Kidney (tissue), 22 donors: ENCODE results near the gene PRM2. TPM values are rescaled to one million over a fixed set of nuclear protein-coding genes. Genes with fewer than 3 reads are reported as not detected.

Experiments used
- DNase-seq, 5 donors: peaks; one replicate each; pipeline ENCODE4 v3.0.0-alpha.2; 2013 to 2020
- FAIRE-seq: peaks from 2 replicates; lab custom pipeline; 2012; peaks lifted over from hg19 to GRCh38; lab: Jason Lieb, UNC
- H3K27ac ChIP-seq, 2 donors: one replicate each; pipeline ENCODE4 v1.7.0; 2013; ENCODE audit warnings: low read depth in 2 of 2, low read length in 2 of 2, inconsistent platforms in 1 of 2
- H3K27me3 ChIP-seq: one replicate; pipeline ENCODE4 v1.7.1; 2013; ENCODE audit warnings: low read length, inconsistent platforms; ENCODE audit not compliant: control insufficient read depth, insufficient read depth
- H3K36me3 ChIP-seq, 3 donors: one replicate each; pipeline versions ENCODE4 v1.7.0 to v1.7.1; 2013; ENCODE audit warnings: low read length in 3 of 3, control low read depth in 1 of 3, inconsistent platforms in 1 of 3; ENCODE audit not compliant: insufficient read depth in 3 of 3, control insufficient read depth in 2 of 3
- H3K4me1 ChIP-seq, 3 donors: one replicate each; pipeline versions ENCODE4 v1.7.0 to v1.7.1; 2013; ENCODE audit warnings: low read length in 3 of 3, inconsistent platforms in 1 of 3, low read depth in 1 of 3; ENCODE audit not compliant: control insufficient read depth in 2 of 3, insufficient read depth in 2 of 3
- H3K4me3 ChIP-seq, 3 donors: one replicate each; pipeline versions ENCODE4 v1.7.0 to v1.8.1; 2013; ENCODE audit warnings: low read length in 3 of 3, control low read depth in 1 of 3, inconsistent platforms in 1 of 3
- H3K9ac ChIP-seq, 3 donors: one replicate each; pipeline versions ENCODE4 v1.7.0 to v1.7.1; 2013; ENCODE audit warnings: low read length in 3 of 3, control low read depth in 1 of 3, inconsistent platforms in 1 of 3
- H3K9me3 ChIP-seq, 3 donors: one replicate each; pipeline versions ENCODE4 v1.7.0 to v1.7.1; 2013; ENCODE audit warnings: low read length in 3 of 3, control low read depth in 1 of 3, inconsistent platforms in 1 of 3; ENCODE audit not compliant: control insufficient read depth in 2 of 3, insufficient read depth in 1 of 3
- intact Hi-C: fragments of 100-400 bp; cut with DNase I; formaldehyde crosslinking; loops from one replicate; pipeline ENCODE4 v1.11.1; 2022
- long read RNA-seq, 10 donors: library from polyadenylated mRNA in 1 of 10; unstranded in 1 of 10; transcript quantifications; one replicate each; pipeline ENCODE4 v2.0.0 and lab custom pipeline, GENCODE V29; 2021 to 2026
- polyA plus RNA-seq: library from polyadenylated mRNA; stranded (reverse); fragments of 350-450 nt; fragmentation: Illumina TruSeq; extraction: RNeasy Lipid Tissue Mini Kit (QIAGEN cat#74804); gene quantifications from one replicate; pipeline ENCODE4 v1.2.3, GENCODE V29; 2014; ENCODE audit warnings: low read depth, low replicate concordance; ENCODE audit not compliant: insufficient read depth
- total RNA-seq: library from RNA; stranded (reverse); fragmentation: NEBNext Ultra II Directional; extraction: Animal tissue kit (Norgen Biotek cat#: 25700); gene quantifications from one replicate; pipeline ENCODE4 v1.2.1, GENCODE V29; 2021
- TF ChIP-seq, protein P1 (sequence below): IDR thresholded peaks from 3 replicates; pipeline ENCODE4 v1.5.1; 2012; ENCODE audit warnings: mild to moderate bottlenecking, moderate library complexity, borderline replicate concordance; ENCODE audit not compliant: insufficient read depth; ENCODE audit errors: extremely low read depth
- donor health status: control.
- donor health status: control.
- donor health status: control.
- donor health status: control.
- donor health status: control.
- donor health status: DM: yes; HTN: yes; CAD: no.
- donor health status: Normal renal cell carcinoma (clear cell type).

Gene PRM2
- total RNA-seq (not detected), polyA plus RNA-seq (not detected)
- long read RNA-seq, donor 1, result 0 reads
- long read RNA-seq, donor 2, result 0 reads
- long read RNA-seq, donor 3, result 0 reads
- long read RNA-seq, donor 4, result 0 reads
- long read RNA-seq, donor 5, result 0 reads
- long read RNA-seq, donor 6, result 0 reads
- long read RNA-seq, donor 7, result 0 reads
- long read RNA-seq, donor 8, result 0 reads
- long read RNA-seq, donor 9, result 0 reads
- long read RNA-seq, donor 10, result 0 reads

DNA sequence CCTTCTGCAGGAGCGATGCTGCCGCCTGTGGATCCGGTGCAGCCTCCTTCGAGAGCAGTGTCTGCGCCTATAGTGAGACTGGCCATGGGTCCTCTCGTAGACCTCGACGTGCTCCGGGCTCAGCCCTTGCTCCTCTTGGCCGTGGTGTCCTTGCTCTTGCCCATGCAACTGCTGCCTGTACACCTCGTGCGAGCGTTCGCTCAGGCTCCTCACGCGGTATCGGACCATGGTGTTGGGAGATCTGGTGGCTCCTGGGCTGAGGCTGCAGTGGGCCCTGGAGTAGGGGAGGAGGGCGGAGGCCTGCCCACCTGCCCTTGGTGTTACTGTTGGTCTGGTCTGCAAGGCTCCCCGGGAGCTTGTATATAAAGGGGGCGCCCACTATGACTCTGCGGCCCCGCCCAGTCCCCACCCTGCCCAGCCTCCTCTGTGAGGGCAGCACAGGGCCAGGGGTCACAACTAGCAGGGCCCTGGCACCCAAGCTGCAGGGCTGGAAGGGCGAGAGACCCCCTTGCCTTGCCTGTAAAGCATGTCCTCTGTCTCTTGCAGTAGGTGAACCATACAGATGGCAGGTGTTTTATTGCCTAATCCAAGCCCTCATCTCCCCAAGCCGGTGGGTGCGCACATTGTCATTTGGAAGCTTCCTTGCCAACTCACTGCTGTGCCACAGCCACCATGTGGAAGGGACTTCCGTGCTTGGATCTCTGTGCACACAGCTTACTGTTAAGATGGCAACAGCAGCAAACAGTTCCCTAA is at the start of gene PRM2:
PRM2 (minus strand) TSS at position 338 of the 753 bp plus-strand sequence; CDS start at position 228, 110 bp downstream.
- no peaks in the 10 kb centered on the region for H3K9me3 ChIP-seq
- H3K27me3 ChIP-seq, result no peaks in the 10 kb centered on the region
- H3K4me3 ChIP-seq, result no peak within 1 kb of the TSS
- no peaks in the 10 kb centered on the region for H3K4me1 ChIP-seq
- FAIRE-seq (no peak), DNase-seq (no peak)
- H3K9ac ChIP-seq, result no peak within 1 kb of the TSS
- TF ChIP-seq, protein P1, sequence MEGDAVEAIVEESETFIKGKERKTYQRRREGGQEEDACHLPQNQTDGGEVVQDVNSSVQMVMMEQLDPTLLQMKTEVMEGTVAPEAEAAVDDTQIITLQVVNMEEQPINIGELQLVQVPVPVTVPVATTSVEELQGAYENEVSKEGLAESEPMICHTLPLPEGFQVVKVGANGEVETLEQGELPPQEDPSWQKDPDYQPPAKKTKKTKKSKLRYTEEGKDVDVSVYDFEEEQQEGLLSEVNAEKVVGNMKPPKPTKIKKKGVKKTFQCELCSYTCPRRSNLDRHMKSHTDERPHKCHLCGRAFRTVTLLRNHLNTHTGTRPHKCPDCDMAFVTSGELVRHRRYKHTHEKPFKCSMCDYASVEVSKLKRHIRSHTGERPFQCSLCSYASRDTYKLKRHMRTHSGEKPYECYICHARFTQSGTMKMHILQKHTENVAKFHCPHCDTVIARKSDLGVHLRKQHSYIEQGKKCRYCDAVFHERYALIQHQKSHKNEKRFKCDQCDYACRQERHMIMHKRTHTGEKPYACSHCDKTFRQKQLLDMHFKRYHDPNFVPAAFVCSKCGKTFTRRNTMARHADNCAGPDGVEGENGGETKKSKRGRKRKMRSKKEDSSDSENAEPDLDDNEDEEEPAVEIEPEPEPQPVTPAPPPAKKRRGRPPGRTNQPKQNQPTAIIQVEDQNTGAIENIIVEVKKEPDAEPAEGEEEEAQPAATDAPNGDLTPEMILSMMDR, result no peak
- intact Hi-C loops, result no loop called here
- no peak within 1 kb of the TSS for H3K27ac ChIP-seq
- no peaks in the 10 kb centered on the region for H3K36me3 ChIP-seq

DNA sequence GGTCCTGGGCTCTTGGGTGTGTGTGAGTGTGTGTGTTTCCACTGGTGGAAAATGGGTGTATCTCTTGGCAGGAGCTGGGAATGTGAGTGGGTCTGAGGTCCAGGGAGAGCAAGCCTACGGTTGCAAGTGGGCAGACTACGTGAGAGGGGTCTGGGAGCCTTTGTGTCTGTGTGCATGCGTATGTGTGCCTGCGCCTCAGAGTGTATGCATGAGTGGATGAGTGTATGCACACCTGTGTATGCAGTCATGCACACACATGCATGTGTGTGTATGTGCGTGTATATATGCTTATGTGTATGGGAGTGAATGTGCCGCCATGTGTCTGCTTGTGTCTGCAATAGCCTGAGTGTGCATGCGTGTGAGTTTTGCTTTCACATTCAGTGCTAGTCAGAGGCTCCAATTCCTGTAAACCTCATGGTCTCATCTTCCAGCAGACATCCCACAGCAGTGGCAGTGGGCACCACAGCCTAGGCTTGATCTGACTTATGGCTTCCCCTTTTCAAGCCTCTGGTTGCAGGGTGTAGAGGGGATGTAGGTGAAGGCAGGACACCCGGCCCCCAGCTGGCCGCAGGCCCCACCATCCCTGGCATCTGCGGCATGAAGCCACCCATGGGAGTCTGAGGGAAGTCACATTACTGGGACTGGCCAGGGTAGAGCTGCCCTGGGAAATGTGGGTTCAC is 49.3 kb upstream of the PRM2 start:
- no peaks in the 10 kb centered on the region for H3K36me3 ChIP-seq
- no peaks in the 10 kb centered on the region for H3K9me3 ChIP-seq
- H3K9ac ChIP-seq, result no peak overlapping the region
- H3K27ac ChIP-seq, result no peak overlapping the region
- FAIRE-seq, result no peak
- no peaks in the 10 kb centered on the region for H3K27me3 ChIP-seq
- TF ChIP-seq, protein P1, result no peak
- intact Hi-C loops, result no loop called here
- DNase-seq, result no peak
- peaks cover 0 to 11% (median 0%) of the 10 kb centered on the region in 3 donors for H3K4me1 ChIP-seq
- H3K4me3 ChIP-seq, result no peak overlapping the region

DNA sequence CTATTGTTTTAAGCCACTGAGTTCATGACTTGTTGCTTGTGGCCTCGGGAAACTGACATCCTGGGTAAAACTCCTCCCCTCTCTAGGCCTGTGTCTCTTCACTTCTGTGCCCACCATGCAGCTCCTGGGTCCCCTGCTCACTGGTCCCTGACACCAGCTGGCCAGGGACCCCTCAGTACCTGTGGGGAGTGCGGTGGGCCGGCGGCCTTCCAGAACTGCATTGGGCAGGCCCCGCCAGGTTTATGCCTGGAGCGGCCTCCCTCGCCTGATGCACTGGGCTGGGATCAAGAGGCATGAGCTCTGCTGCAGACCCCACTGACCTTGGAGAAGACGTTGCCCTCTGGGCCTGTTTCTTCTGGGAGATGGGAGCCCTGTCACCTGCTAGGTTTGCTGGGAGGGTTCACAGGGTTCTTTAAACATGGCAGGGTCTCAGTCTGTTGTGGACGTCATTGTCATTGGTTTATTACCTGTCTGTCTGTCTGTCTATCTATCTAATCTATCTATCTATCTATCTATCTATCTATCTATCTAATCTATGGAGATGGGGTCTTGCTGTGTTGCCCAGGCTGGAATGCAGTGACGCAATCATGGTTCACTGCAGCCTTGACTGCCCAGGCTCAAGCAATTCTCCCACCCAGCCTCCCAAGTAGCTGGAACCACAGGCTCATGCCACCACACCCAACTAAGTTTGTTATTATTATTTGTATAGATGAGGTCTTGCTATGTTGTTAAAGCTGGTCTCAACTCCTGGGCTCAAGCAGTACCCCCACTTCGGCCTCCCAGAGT is 47.5 kb upstream of the PRM2 start:
- Histone ChIP-seq H3K9ac (no peak overlapping the region), H3K27me3 (no peaks in the 10 kb centered on the region), H3K36me3 (no peaks in the 10 kb centered on the region), H3K27ac (no peak overlapping the region), H3K4me1 (peaks cover 0 to 5% (median 0%) of the 10 kb centered on the region in 3 donors), H3K4me3 (no peak overlapping the region), H3K9me3 (no peaks in the 10 kb centered on the region)
- DNase-seq (no peak), FAIRE-seq (no peak)
- TF ChIP-seq, protein P1, result no peak
- intact Hi-C loops, result no loop called here
